H9 (cell line): ENCODE measurements around the gene EFCAB6. TPM values are rescaled to one million over a fixed set of nuclear protein-coding genes. Genes with fewer than 3 reads are reported as not detected.

ENCODE experiments used
- DNase-seq: peaks from one replicate; pipeline ENCODE4 v3.0.0-alpha.2; 2017
- H2AFZ ChIP-seq: one replicate; pipeline ENCODE4 v1.6.1; 2013; ENCODE audit warnings: mild to moderate bottlenecking, low read length, control low read depth, moderate library complexity
- H2AK5ac ChIP-seq: 2 replicates; pipeline ENCODE4 v1.6.1; 2013; ENCODE audit warnings: low read length, control low read depth, mixed read lengths; ENCODE audit not compliant: insufficient read length
- H2BK120ac ChIP-seq: one replicate; pipeline ENCODE4 v1.6.1; 2013; ENCODE audit warnings: low read depth, mild to moderate bottlenecking, low read length, control low read depth, inconsistent platforms; ENCODE audit not compliant: poor library complexity, severe bottlenecking
- H2BK12ac ChIP-seq: 2 replicates; pipeline ENCODE4 v1.6.1; 2013; ENCODE audit warnings: low read length, control low read depth, mixed read lengths, low read depth; ENCODE audit not compliant: insufficient read length
- H2BK15ac ChIP-seq: 2 replicates; pipeline ENCODE4 v1.6.1; 2013; ENCODE audit warnings: low read depth, low read length, control low read depth
- H2BK20ac ChIP-seq: one replicate; pipeline ENCODE4 v1.6.1; 2013; ENCODE audit warnings: low read depth, mild to moderate bottlenecking, low read length, control low read depth, inconsistent platforms; ENCODE audit not compliant: poor library complexity, severe bottlenecking
- H2BK5ac ChIP-seq: 2 replicates; pipeline ENCODE4 v1.6.1; 2013; ENCODE audit warnings: low read length, control low read depth, mixed read lengths; ENCODE audit not compliant: insufficient read length
- H3K14ac ChIP-seq: 2 replicates; pipeline ENCODE4 v1.6.1; 2013; ENCODE audit warnings: low read length, control low read depth; ENCODE audit not compliant: insufficient read depth
- H3K18ac ChIP-seq: 2 replicates; pipeline ENCODE4 v1.6.1; 2013; ENCODE audit warnings: low read depth, mild to moderate bottlenecking, mixed read lengths, low read length, control low read depth; ENCODE audit not compliant: insufficient read length
- H3K23ac ChIP-seq: 2 replicates; pipeline ENCODE4 v1.6.1; 2013; ENCODE audit warnings: low read length, control low read depth, mixed read lengths, low read depth; ENCODE audit not compliant: insufficient read length
- H3K23me2 ChIP-seq: 2 replicates; pipeline ENCODE4 v1.6.1; 2013; ENCODE audit warnings: low read depth, mild to moderate bottlenecking, mixed read lengths, low read length, control low read depth; ENCODE audit not compliant: insufficient read length, poor library complexity, severe bottlenecking
- H3K27ac ChIP-seq: 2 replicates; pipeline ENCODE4 v1.5.1; 2013; ENCODE audit warnings: low read length, control low read depth, mixed read lengths, low read depth; ENCODE audit not compliant: insufficient read length
- H3K27me3 ChIP-seq: 2 replicates; pipeline ENCODE4 v1.6.1; 2013; ENCODE audit warnings: low read length, control low read depth, inconsistent platforms; ENCODE audit not compliant: insufficient read depth
- H3K4ac ChIP-seq: 2 replicates; pipeline ENCODE4 v1.6.1; 2013; ENCODE audit warnings: low read depth, mild to moderate bottlenecking, control low read depth, inconsistent platforms, low read length, moderate library complexity
- H3K4me1 ChIP-seq: 2 replicates; pipeline ENCODE4 v1.6.1; 2013; ENCODE audit warnings: low read length, control low read depth, inconsistent platforms; ENCODE audit not compliant: insufficient read depth
- H3K4me2 ChIP-seq: 2 replicates; pipeline ENCODE4 v1.6.1; 2013; ENCODE audit warnings: low read length, control low read depth, mixed read lengths; ENCODE audit not compliant: insufficient read length, insufficient read depth
- H3K56ac ChIP-seq: 2 replicates; pipeline ENCODE4 v1.6.1; 2013; ENCODE audit warnings: low read depth, mild to moderate bottlenecking, mixed read lengths, low read length, control low read depth; ENCODE audit not compliant: insufficient read length
- H3K79me1 ChIP-seq: 2 replicates; pipeline ENCODE4 v1.6.1; 2013; ENCODE audit warnings: low read depth, mild to moderate bottlenecking, moderate library complexity, low read length, control low read depth, inconsistent platforms; ENCODE audit not compliant: insufficient read depth, poor library complexity, severe bottlenecking
- H3K79me2 ChIP-seq: 2 replicates; pipeline ENCODE4 v1.6.1; 2013; ENCODE audit warnings: low read length, control low read depth, inconsistent platforms; ENCODE audit not compliant: insufficient read depth
- H3K9ac ChIP-seq: 2 replicates; pipeline ENCODE4 v1.6.1; 2013; ENCODE audit warnings: low read length, control low read depth, mixed read lengths; ENCODE audit not compliant: insufficient read length; ENCODE audit errors: extremely low read depth
- H3K9me3 ChIP-seq: one replicate; pipeline ENCODE4 v1.6.1; 2013; ENCODE audit warnings: low read depth, low read length, inconsistent platforms; ENCODE audit not compliant: control insufficient read depth
- H3T11ph ChIP-seq: one replicate; pipeline ENCODE4 v1.6.1; 2013; ENCODE audit warnings: mild to moderate bottlenecking, low read length, control low read depth, inconsistent platforms
- H4K20me1 ChIP-seq: one replicate; pipeline ENCODE4 v1.6.1; 2013; ENCODE audit not compliant: control insufficient read depth, insufficient read length, insufficient read depth
- H4K5ac ChIP-seq: 2 replicates; pipeline ENCODE4 v1.6.1; 2013; ENCODE audit warnings: low read depth, mild to moderate bottlenecking, mixed read lengths, low read length, control low read depth; ENCODE audit not compliant: insufficient read length
- H4K8ac ChIP-seq: replicated peaks from 2 replicates; pipeline ENCODE4 v1.6.1; 2013; ENCODE audit warnings: low read length, control low read depth, mixed read lengths, low read depth; ENCODE audit not compliant: insufficient read length
- H4K91ac ChIP-seq: 2 replicates; pipeline ENCODE4 v1.6.1; 2013; ENCODE audit warnings: low read depth, mild to moderate bottlenecking, moderate library complexity, mixed read lengths, low read length, control low read depth; ENCODE audit not compliant: insufficient read length
- H3K27ac Mint-ChIP-seq, 3 experiments: 2 replicates in 2 of 3; 3 replicates in 1 of 3; pipeline ENCODE4 v1.8.0; 2020 to 2021; ENCODE audit warnings: mixed read lengths in 3 of 3, mild to moderate bottlenecking in 1 of 3, moderate library complexity in 1 of 3
- H3K27me3 Mint-ChIP-seq: 2 replicates; pipeline ENCODE4 v1.8.0; 2021; ENCODE audit warnings: low read depth, mild to moderate bottlenecking, moderate library complexity, mixed read lengths
- H3K36me3 Mint-ChIP-seq, 3 experiments: 2 replicates in 2 of 3; 3 replicates in 1 of 3; pipeline ENCODE4 v1.8.0; 2020 to 2021; ENCODE audit warnings: low read depth in 3 of 3, mixed read lengths in 3 of 3; ENCODE audit not compliant: insufficient read depth in 1 of 3
- H3K4me1 Mint-ChIP-seq, 2 experiments: 2 replicates each; pipeline ENCODE4 v1.8.0; 2020; ENCODE audit warnings: mixed read lengths in 2 of 2
- H3K4me3 Mint-ChIP-seq, 2 experiments: 2 replicates in 1 of 2; 3 replicates in 1 of 2; pipeline ENCODE4 v1.8.0; 2020 to 2021; ENCODE audit warnings: mild to moderate bottlenecking in 2 of 2, mixed read lengths in 2 of 2, moderate library complexity in 1 of 2
- H3K9me3 Mint-ChIP-seq, 2 experiments: 2 replicates in 1 of 2; 3 replicates in 1 of 2; pipeline ENCODE4 v1.8.0; 2020; ENCODE audit warnings: mild to moderate bottlenecking in 2 of 2, mixed read lengths in 2 of 2, moderate library complexity in 1 of 2
- WGBS: extraction: QIAGEN DNeasy Blood & Tissue Kit; methylation state at CpG from one replicate; pipeline ENCODE4 v1.1.7; 2013; ENCODE audit warnings: missing lambda C conversion rate, low lambda C conversion rate, mixed read lengths; ENCODE audit not compliant: insufficient read length; ENCODE audit errors: extremely low coverage; 5-methylcytosine and 5-hydroxymethylcytosine counted together
- total RNA-seq: library from RNA; stranded (reverse); gene quantifications from 2 replicates; pipeline ENCODE4 v1.2.1, GENCODE V29; 2021
- TF ChIP-seq, protein P1 (sequence below): fragments of 200-600 bp; sonication (generic); conservative IDR thresholded peaks from 3 replicates; pipeline ENCODE4 v1.8.0; 2021; ENCODE audit warnings: antibody characterized with exemption, mild to moderate bottlenecking

The EFCAB6 gene
- total RNA-seq, 1 experiment from 2014 or later: 0.31 TPM

DNA sequence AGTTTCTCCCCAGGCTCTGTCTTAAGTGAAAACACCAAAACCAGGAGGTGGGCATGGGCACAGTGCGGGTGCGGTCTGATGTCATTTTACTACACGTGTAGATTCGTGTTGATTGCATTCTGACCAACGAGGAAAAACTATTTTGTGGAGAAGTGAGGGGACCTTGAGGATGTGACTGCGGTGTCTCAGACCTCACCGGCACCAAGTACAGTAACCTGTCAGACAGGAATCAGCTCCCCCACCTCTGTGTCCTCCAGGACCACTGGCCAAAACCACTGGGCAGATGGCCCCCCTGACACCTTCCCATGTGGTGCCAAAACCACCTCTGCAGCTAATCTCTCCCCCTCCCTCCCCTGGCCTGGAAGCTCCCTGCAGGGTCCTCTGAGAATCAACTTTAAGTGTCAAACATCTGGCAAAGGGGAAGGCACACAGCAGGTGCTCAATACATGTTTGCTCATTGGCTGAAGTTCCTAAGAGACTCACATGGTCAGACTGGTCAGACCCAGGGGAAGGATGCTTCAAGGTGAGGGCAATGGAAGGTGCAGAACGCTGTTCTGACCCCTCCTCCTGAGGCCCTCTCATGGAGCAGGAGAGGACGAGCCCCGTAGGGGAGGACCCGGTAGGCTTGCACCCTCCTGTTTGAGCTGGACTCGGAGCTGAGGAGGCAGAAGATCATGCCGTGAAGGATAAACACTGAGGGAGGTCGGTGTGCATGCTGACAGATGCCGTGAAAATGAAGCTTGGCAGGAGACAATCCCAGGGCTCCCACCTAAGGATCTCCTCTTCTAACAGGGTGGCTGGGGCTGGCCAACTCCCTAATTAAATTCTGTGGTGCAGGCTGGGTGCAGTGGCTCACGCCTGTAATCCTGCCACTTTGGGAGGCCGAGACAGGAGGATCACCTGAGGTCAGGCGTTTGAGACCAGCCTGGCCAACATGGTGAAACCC, 270.4 kb downstream of the EFCAB6 start:
- H2BK15ac ChIP-seq: no peak overlapping the region
- H3T11ph ChIP-seq: no peak overlapping the region
- H3K4ac ChIP-seq: no peak overlapping the region
- no peak overlapping the region for H3K9ac ChIP-seq
- H2BK5ac ChIP-seq: no peak overlapping the region
- no peak overlapping the region for H4K5ac ChIP-seq
- H2AFZ ChIP-seq: no peak overlapping the region
- no CpG with 5 or more reads among the region's 18 CpGs for WGBS
- H3K4me2 ChIP-seq: no peak overlapping the region
- Mint-ChIP-seq H3K9me3 (peaks cover 6 to 12% of the 10 kb centered on the region in 2 experiments), H3K4me3 (no peak overlapping the region; a peak in 1 of 5 replicates), H3K4me1 (peaks cover 0 to 4% of the 10 kb centered on the region in 2 experiments; a peak in 1 of 4 replicates), H3K27me3 (peaks cover 8% of the 10 kb centered on the region), H3K36me3 (peaks cover under 1 to 7% (median 4%) of the 10 kb centered on the region in 3 experiments; a peak in 4 of 7 replicates), H3K27ac (no peak overlapping the region; a peak in 1 of 7 replicates)
- no peak overlapping the region for H4K91ac ChIP-seq
- no peaks in the 10 kb centered on the region for H3K9me3 ChIP-seq
- DNase-seq: peak; percentile 12
- no peak overlapping the region for H3K23ac ChIP-seq
- TF ChIP-seq, protein P1, sequence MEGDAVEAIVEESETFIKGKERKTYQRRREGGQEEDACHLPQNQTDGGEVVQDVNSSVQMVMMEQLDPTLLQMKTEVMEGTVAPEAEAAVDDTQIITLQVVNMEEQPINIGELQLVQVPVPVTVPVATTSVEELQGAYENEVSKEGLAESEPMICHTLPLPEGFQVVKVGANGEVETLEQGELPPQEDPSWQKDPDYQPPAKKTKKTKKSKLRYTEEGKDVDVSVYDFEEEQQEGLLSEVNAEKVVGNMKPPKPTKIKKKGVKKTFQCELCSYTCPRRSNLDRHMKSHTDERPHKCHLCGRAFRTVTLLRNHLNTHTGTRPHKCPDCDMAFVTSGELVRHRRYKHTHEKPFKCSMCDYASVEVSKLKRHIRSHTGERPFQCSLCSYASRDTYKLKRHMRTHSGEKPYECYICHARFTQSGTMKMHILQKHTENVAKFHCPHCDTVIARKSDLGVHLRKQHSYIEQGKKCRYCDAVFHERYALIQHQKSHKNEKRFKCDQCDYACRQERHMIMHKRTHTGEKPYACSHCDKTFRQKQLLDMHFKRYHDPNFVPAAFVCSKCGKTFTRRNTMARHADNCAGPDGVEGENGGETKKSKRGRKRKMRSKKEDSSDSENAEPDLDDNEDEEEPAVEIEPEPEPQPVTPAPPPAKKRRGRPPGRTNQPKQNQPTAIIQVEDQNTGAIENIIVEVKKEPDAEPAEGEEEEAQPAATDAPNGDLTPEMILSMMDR: no peak
- H2AK5ac ChIP-seq: no peak overlapping the region
- H3K27ac ChIP-seq: no peak overlapping the region
- no peaks in the 10 kb centered on the region for H3K79me2 ChIP-seq
- H2BK120ac ChIP-seq: no peak overlapping the region
- no peak overlapping the region for H3K56ac ChIP-seq
- H3K79me1 ChIP-seq: no peaks in the 10 kb centered on the region
- no peak overlapping the region for H2BK12ac ChIP-seq
- no peak overlapping the region for H2BK20ac ChIP-seq
- no peak overlapping the region for H3K18ac ChIP-seq
- H3K14ac ChIP-seq: no peak overlapping the region
- no peaks in the 10 kb centered on the region for H3K4me1 ChIP-seq
- no peaks in the 10 kb centered on the region for H4K20me1 ChIP-seq
- no peak overlapping the region for H4K8ac ChIP-seq
- H3K27me3 ChIP-seq: no peaks in the 10 kb centered on the region
- H3K23me2 ChIP-seq: no peaks in the 10 kb centered on the region
